ENCODE measurements around the gene HECTD3.
"Not testable (repeated sequence)": the region's sequence is repeated elsewhere in the genome, so short reads cannot be mapped to it uniquely, and the experiment has no call there.

The HECTD3 gene

DNA sequence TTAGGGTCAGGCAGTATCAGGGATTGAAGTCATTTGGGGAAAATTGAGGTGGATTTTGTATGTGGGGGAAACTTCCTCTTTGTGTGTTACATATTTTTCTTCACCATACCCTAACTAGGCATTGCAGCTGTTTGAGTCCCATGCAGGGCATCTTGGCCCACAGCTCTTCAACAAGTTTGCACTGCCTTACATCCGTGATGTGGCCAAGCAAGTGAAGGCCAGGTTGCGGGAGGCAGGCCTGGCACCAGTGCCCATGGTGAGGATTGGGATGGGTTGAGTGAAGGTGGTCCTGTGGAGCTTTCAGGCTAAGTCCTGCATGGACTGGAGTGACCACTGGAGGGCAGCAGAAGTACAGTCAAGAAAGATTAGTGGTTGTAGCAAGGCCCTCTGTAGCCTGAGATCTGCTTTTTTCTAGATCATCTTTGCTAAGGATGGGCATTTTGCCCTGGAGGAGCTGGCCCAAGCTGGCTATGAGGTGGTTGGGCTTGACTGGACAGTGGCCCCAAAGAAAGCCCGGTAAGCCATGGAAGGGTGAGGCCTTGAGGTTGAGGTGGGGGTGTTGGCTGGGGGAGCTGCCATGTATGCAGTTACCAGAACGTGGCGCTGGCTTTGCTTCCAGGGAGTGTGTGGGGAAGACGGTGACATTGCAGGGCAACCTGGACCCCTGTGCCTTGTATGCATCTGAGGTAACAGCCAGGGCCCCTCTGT is 3.4 kb upstream of the HECTD3 start:
- peak; percentile 61 for DNase-seq

DNA sequence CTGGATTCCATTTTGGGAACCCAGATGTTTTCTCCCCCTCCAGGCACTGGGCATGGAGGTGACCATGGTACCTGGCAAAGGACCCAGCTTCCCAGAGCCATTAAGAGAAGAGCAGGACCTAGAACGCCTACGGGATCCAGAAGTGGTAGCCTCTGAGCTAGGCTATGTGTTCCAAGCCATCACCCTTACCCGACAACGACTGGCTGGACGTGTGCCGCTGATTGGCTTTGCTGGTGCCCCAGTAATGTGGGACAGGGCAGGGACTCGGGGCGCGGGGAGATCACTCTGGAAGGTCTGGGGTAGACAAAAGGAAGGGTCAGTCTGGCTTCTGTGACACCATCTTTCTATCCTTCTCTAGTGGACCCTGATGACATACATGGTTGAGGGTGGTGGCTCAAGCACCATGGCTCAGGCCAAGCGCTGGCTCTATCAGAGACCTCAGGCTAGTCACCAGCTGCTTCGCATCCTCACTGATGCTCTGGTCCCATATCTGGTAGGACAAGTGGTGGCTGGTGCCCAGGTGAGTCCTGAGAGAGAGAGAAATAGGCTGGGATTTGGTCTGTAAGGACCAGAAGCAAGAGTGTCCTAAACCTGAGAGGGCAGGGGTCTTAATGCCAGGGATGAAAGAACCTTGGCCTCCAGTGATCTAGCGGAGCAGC is 2.6 kb upstream of the HECTD3 start:
- no peak for DNase-seq

DNA sequence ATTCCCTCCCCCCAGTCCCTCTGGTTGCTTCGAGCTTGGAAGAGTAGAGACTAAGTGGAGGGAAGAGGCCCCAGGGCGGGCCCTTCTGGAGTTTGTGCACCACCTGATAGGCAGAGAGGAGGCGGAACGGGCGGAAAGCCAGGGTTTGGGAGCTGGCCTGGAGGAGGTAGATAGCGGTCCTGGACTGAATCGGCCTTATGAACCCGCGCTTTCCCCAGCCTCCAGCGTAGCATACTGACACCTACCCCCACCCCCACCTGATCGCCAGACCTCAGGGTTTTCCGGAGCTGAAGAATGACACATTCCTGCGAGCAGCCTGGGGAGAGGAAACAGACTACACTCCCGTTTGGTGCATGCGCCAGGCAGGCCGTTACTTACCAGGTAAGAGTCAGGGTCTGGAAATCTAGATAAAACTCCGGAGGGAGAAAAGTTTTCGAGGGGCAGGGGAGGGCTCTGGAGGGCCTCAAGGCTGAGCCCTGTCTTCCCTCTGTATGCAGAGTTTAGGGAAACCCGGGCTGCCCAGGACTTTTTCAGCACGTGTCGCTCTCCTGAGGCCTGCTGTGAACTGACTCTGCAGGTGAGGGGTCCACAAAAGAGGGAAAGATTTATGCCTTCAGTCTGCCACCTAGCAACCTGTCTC is 1.6 kb upstream of the HECTD3 start:
- no peak for DNase-seq

DNA sequence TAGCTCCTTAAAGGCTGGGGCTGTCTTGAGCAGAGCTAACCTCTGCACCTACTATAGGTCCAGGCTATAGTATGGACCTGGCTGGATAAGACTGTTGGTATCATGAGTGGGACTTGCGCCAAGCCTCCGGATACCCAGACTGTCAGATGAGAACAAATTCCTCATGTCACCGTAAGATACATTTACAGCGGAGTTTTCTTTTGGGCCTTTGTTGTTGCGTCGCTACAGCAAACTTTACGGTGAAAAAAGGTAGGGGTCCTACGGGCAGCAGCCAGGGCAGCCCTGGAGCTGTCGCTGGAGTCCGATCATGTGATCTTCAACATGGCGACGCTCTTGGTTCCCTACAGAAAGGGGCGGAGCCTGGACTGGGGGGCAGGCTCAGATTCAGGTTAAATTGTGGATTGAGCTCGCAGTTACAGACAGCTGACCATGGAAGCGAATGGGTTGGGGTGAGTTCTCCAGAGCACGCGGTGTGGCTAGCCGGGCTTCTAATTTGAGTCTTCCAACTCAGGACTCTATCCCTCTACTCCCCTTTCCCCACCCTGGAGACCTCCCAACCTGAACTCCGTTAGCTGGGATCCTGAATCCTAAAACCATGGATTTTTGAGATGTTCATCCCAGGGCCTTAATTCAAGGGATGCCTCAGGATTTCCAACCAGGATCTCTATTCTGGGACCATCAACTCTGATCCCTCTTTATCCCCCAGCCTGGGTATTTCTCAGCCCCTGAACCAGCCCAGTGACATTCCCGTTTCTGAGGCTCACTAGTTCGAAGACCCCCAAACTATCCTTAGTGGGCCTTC is 914 bp upstream of the HECTD3 start, which contains the start of gene UROD:
UROD (plus strand) TSS at position 418 of the 802 bp plus-strand sequence; CDS start at position 430, 12 bp downstream.
- DNase-seq = peak; percentile 77

DNA sequence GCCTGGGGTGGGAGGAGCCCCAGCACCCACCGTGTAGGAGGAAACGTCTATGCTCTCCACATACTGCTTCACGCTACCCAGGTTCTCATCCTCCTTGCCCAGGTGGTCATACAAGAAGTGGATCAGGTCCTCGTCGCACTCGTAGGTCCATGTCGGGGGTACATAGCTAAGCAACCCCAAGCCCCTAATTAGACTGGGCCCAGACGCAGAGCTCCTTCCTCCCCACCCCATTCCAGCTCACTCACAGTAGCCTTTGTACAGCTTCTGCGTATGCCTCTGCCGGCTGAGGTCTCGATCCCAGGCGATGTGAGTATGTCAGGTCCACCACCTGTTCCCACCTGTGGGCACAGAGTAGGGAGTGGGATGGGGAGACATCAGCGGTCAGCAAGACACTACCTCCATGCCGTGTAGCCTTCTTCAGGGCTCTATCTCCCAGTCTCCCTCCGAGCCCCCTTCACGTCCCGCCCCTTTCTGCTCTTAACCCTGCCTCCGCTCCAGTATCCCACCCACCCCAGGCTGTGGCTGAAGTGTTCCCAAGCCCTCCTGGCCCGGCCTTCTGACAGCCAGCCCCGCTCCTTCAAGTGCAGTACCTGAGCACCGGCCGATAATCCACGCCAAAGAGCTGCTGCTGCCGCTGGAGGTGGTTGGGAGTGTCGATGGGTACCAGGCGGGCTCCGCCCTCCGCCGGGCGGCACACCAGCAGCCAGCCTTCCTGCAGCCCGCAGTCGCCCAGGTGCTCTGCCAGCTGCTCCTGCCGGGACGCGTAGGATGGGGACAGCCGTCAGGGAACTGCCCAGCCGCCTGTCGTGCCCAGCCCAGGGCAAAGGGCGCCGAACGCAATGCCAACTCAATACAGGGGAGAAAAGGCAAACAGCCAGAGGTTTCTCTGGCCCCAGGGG is 919 bp downstream of the HECTD3 start:
- DNase-seq = no peak

DNA sequence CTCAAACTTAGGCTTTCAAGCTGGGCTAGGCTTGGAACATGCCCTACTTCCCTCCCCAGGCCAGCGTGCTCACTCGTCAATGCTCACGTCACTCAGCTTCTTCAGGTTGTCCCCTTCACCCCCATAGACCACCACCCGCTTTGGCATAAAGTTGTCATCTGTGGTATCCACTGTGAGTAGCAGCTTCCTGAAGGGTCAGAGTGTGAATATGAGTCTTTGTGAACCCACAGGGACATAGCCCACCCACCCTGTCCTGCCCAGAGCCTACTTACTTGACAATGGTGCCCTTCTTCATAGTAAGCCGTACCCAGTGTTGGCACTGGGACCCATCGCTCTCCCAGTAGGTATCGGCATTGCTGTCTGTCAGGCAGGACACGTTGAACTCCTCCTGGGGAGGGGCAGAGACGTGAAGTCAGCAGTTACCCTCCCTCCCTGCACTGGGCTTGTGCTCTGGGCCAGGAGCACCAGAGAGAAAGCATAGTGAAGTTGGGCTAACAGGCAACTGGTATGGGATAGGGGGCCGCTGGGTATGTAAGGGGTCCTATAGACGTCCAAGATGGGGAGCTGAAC is 1.7 kb downstream of the HECTD3 start:
- no peak for DNase-seq

DNA sequence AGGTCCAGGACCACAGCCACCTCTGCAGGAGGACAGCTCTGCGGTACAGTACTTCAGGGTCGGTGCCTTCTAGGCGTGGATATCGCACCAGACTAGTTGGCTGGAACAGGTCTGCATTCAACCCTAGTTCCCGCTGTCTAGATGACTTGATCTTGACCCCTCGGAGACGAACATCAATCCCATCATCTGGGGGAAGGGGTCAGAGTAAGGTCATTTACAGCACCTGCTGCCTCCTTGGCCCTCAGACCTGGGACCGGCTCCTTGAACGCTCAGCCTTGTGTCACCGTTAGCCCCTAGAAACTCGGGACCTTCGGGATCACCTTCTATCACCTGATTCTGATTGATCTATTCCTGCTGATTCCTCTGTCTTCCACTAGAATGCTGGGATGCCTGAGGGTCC is 2.6 kb downstream of the HECTD3 start:
- DNase-seq = no peak

DNA sequence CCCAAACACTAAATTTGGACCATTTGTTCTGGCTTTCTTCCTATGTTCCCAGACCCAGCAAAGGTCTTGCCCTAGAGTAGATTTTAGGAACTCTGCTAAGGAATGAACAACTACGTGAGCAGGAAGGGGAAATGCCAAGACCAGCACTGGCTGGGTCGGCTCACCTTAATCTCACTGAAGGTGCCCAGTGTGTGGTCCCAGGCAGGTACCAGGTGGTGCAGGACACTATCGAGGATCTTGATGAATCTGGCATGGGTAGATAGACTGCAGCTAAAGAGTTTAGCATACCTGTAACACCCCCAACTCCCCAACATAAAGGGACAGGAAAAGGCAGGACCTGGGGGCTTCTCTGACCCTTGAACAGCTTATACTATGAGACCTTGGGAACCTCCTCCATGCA is 3.0 kb downstream of the HECTD3 start:
- DNase-seq = no peak

DNA sequence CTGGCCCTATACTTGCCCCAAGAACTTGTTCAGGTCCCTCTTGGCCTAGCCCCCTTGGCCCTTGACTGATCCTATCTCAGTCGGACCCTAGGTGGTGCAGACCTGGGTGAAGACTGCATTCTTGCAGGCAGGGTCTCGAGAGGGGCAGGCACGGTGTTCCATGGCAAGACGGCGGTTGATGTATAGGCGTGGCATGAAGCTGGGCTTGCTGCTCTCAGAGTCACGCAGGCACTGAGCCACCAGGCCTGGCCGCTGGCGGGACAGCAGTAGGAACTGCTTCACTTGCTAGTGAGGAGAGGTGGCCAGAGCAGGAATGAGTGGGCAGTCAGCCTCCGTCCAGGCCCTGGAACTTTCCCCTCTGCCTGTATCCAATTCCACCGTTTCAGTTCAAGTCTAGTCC is 3.8 kb downstream of the HECTD3 start:
- no peak for DNase-seq

DNA sequence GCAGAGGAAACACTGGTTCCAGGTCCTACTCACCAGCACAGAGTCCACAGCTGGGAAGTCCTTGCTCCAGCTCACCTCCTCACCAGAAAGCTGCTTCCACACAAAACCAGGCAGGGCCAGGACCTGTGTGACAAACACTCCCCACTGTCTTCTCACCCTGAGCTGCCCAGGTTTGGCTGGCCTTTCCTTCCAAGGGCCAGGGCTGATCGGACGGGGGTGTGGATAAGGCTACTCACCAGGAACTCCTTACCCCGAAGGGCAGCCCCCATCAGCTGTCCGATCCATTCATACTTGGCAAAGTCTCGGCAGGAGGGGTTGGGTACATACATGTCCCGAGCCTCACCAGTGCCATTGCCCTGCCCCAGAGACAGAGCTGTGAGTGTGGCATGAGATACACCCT is 5.4 kb downstream of the HECTD3 start:
- no peak for DNase-seq

DNA sequence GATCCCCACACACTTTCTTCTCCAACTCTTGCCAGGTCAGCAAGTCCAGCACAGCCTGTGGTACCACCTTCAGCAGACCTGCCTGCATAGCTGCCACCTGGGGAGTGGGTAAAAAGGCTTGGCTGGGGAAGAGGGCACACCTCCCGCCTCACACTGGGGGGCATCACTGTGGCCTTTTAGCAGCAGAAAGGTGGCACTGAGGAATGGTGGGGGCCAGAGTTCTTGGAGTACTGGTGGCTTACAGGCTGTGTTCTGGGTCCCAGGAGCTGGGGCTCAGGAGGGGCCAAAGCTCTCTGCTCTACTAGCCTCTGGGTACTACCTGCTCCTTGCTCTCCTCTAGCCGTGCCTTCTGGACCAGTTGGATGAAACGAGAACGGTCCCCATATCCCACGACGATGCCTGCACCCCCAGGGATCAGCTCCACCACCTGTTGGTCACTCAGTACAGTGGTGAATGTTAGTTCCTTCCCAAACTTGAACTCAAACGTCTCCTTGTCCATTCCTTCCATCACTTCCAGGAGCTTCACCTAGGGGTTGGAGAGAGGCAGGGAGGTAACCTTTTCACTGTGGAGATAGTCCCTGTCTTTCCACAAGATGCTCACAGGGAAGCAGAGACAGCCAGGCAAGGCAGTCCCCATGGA is 6.7 kb downstream of the HECTD3 start:
- DNase-seq = no peak

DNA sequence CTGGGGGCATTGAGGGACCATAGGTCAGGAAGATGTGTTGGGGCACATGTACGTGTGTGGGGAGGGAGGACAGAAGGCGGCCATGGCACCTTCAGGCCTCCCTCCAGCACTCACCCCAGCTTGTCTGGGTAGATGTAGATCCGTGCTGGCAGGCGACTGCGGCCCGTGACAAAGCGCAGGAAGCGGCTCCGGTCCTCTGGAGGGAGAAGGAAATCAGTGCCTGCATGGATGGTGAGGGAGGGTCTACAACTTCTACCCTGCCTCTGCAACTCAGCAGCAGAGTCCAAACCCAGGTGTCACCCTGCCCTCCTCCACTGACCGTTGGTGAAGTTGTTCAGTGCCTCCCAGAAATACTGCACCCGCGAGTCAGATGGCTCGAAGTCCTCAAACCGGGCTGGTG is 7.4 kb downstream of the HECTD3 start:
- DNase-seq = no peak

DNA sequence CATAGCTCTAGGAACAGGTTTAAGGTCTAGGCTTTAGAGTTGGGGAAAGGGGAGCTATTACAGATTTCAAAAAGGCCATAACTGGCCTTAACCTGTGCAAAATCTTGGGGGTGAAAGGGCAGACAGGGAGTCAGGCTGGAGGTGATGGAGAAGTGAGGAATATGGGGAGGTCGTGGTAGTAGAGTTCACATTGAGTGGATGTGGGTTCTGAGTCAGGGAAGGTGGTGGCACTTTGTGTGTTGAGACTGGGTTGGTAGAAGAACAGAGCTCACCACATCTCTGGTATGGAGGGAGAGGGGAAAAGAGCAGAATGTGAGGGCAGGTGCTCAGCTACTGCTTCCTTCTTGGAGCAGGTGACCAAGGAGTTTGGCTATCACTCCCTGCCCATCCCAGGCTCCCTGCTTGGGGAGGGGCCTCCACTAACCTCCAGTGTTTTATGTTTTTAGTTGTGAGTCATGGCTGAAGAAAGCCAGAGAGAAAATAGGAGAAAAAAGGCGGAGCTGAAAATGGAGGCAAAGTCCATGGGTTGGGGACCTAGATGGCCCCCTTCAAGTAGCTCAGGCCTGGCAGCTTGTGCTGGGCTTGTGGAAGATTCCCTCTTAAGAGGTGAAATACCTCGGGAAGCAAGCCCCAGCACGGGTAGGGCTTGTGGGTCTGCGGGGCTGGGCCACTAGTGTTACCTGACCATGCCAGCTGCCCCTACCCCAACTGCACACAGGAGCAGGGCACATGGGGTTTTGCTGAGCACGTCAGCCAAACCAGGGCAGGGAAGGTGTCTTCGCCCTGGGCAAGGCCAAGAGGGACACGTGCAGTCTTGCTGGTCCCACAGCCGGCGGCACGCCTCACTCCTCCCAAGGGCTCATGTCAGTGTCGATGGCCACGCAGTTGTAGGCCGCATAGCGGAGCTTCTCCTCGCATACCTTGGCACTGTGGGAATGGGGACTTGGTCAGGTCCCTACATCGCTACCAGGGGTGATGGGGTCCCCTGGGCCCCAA is 8.2 kb downstream of the HECTD3 start:
- DNase-seq = no peak

DNA sequence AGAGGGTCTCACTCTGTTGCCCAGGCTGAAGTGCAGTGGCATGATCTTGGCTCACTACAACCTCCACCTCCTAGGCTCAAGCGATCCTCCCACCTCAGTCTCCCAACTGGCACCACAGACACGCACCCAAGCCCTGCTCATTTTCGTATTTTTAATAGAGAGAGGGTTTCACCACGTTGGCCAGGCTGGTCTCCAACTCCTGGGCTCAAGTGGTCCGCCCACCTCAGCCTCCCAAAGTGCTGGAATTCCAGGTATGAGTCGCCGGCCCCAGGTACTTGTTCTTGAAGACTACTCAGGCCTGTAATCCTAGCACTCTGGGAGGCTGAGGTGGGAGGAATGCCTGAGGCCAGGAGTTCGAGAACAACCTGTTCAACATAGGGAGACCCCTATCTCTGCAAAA is 9.5 kb downstream of the HECTD3 start:
- DNase-seq = not testable (repeated sequence)

DNA sequence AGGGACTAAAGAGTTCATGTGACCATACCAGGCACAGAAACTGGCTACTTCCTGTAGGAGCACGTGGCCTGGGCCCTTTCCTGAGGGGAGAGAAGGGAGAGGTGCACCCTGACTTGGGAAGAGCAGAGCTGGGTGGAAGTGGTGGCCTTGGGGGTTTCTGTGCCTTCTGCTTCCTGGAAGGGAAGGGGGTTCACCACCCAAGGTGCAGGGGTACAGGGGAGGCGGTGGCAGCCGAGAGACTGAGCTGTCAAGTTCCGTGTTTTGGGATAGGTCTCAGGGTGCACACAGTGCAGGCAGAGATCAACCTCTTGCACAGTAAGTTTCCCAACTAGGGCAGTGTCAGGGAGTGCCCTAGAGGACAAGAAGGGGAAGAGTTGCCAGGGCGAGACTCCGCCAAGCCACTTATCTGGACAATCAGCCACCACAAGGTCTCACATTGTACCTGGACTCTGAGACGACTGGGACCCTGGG is 10.1 kb downstream of the HECTD3 start:
- DNase-seq = no peak

DNA sequence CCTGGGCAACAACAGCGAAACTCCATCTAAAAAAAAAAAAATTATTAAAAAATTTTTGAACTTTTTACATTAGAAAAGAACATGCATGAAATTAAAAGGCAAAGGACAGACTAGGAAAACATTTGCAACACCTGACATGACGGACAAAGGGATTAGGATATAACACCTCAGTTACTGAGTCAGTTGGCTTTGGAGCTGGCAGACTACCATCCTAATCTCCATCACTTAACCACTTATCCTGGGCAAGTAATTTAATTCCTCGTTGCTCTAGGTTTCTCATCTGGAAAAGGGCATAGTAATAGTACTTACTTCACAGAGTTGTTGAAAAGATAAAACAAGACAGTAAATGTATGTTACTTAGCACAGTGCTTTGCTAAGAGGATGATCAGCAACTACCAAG is 11.9 kb downstream of the HECTD3 start:
- DNase-seq = no peak

DNA sequence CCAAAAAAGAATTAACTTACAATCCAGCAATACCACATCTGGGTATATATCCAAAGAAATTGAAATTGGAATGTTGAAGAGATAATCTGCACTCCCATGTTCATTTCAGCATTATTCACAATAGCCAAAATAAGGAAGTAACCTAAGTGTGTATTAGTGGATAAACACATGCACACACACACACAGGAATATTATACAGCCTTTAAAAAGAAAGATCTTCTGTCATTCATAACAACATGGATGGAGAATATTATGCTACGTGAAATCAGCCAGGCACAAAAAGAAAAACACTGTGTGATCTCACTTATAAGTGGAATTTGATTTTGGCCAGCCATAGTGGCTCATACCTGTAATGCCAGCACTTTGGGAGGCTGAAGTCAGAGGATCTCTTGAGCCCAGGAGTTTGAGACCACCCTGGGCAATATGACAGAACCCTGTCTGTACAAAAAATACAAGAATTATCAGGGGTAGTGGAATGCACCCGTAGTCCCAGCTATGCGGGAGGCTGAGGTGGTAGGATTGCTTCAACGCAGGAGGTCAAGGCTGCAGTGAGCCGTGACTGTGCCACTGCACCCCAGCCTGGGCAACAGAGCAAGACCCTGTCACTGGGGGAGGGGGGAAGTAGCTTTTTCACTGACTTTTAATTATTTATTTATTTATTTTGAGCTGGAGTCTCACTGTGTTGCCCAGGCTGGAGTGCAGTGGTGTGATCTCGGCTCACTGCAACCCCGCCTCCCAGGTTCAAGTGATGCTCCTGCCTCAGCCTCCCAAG is 15.5 kb downstream of the HECTD3 start:
- DNase-seq = no peak

DNA sequence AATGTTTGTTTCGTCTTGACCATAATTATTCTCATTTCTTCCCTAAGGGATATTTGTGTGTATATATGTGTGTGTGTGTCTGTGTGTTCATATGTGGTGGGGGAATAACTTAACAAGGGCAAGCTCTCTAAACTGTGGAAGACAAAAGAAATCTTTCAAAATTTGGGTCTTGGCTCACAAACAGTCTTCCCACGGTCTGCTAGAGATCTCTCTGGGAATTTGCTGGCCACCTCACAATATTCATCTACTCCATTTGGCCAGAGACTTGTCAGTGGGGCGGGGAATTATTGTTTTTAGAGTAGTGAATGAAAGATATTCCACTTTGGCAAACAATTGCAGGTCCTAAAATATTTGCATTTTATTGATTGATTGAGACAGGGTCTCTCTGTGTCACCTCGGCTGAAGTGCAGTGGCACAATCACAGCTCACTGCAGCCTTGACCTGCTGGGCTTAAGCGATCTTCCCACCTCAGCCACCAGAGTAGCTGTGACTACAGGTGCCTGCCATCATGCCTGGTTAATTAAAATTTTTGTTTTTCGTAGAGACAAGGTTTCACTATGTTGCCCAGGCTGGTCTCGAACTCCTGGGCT is 16.7 kb downstream of the HECTD3 start:
- no peak for DNase-seq
